ENCODE measurements around the gene TBC1D22A.

DNA sequence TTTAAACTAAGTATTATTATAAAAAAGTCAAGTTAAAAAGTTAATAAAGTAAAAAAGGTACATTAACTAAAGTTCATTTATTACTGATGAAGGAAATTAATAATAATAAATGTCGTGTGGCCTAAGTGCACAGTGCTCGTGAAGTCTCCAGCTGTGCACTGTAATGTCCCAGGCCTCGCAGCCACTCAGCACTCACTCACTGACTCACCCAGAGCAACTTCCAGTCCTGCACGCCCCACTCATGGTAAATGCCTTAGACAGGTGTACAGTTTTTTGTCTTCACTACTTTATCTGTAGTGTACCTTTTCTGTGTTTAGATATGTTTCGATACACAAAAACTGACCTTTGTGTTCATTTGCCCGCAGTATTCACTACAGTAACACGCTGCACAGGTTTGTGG lies 175.5 kb downstream of the TBC1D22A start:
- TF ChIP-seq, protein P1, sequence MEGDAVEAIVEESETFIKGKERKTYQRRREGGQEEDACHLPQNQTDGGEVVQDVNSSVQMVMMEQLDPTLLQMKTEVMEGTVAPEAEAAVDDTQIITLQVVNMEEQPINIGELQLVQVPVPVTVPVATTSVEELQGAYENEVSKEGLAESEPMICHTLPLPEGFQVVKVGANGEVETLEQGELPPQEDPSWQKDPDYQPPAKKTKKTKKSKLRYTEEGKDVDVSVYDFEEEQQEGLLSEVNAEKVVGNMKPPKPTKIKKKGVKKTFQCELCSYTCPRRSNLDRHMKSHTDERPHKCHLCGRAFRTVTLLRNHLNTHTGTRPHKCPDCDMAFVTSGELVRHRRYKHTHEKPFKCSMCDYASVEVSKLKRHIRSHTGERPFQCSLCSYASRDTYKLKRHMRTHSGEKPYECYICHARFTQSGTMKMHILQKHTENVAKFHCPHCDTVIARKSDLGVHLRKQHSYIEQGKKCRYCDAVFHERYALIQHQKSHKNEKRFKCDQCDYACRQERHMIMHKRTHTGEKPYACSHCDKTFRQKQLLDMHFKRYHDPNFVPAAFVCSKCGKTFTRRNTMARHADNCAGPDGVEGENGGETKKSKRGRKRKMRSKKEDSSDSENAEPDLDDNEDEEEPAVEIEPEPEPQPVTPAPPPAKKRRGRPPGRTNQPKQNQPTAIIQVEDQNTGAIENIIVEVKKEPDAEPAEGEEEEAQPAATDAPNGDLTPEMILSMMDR (IDR thresholded peaks at IDR 0.05; ENCODE audit: low read depth, low read length, missing input control) = no peak
- TF ChIP-seq, protein P2, sequence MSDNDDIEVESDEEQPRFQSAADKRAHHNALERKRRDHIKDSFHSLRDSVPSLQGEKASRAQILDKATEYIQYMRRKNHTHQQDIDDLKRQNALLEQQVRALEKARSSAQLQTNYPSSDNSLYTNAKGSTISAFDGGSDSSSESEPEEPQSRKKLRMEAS (IDR thresholded peaks at IDR 0.05) = no peak
- TF ChIP-seq RAD21 (IDR thresholded peaks at IDR 0.05) = no peak
- TF ChIP-seq, protein P3, sequence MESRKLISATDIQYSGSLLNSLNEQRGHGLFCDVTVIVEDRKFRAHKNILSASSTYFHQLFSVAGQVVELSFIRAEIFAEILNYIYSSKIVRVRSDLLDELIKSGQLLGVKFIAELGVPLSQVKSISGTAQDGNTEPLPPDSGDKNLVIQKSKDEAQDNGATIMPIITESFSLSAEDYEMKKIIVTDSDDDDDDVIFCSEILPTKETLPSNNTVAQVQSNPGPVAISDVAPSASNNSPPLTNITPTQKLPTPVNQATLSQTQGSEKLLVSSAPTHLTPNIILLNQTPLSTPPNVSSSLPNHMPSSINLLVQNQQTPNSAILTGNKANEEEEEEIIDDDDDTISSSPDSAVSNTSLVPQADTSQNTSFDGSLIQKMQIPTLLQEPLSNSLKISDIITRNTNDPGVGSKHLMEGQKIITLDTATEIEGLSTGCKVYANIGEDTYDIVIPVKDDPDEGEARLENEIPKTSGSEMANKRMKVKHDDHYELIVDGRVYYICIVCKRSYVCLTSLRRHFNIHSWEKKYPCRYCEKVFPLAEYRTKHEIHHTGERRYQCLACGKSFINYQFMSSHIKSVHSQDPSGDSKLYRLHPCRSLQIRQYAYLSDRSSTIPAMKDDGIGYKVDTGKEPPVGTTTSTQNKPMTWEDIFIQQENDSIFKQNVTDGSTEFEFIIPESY (IDR thresholded peaks at IDR 0.05) = no peak
- TF ChIP-seq, protein P4, sequence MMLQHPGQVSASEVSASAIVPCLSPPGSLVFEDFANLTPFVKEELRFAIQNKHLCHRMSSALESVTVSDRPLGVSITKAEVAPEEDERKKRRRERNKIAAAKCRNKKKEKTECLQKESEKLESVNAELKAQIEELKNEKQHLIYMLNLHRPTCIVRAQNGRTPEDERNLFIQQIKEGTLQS (IDR thresholded peaks at IDR 0.05) = no peak
- TF ChIP-seq TAF1 (conservative IDR thresholded peaks at IDR 0.05) = no peak
- TF ChIP-seq SP1 (IDR thresholded peaks at IDR 0.05) = no peak
- TF ChIP-seq GABPA (IDR thresholded peaks at IDR 0.05 in 1 of 2, conservative IDR thresholded peaks at IDR 0.05 in 1 of 2) = no peak
- TF ChIP-seq JUND (IDR thresholded peaks at IDR 0.05) = no peak
- TF ChIP-seq YY1 (IDR thresholded peaks at IDR 0.05) = no peak
- TF ChIP-seq RXRA (IDR thresholded peaks at IDR 0.05) = no peak
- TF ChIP-seq, protein P5, sequence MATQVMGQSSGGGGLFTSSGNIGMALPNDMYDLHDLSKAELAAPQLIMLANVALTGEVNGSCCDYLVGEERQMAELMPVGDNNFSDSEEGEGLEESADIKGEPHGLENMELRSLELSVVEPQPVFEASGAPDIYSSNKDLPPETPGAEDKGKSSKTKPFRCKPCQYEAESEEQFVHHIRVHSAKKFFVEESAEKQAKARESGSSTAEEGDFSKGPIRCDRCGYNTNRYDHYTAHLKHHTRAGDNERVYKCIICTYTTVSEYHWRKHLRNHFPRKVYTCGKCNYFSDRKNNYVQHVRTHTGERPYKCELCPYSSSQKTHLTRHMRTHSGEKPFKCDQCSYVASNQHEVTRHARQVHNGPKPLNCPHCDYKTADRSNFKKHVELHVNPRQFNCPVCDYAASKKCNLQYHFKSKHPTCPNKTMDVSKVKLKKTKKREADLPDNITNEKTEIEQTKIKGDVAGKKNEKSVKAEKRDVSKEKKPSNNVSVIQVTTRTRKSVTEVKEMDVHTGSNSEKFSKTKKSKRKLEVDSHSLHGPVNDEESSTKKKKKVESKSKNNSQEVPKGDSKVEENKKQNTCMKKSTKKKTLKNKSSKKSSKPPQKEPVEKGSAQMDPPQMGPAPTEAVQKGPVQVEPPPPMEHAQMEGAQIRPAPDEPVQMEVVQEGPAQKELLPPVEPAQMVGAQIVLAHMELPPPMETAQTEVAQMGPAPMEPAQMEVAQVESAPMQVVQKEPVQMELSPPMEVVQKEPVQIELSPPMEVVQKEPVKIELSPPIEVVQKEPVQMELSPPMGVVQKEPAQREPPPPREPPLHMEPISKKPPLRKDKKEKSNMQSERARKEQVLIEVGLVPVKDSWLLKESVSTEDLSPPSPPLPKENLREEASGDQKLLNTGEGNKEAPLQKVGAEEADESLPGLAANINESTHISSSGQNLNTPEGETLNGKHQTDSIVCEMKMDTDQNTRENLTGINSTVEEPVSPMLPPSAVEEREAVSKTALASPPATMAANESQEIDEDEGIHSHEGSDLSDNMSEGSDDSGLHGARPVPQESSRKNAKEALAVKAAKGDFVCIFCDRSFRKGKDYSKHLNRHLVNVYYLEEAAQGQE (IDR thresholded peaks at IDR 0.05) = no peak
